HepG2 (cell line): Measurements from ENCODE around the gene SULT2A1. TPM values are rescaled to one million over a fixed set of nuclear protein-coding genes. Genes with fewer than 3 reads are reported as not detected.
"Not testable (repeated sequence)": the region's sequence is repeated elsewhere in the genome, so short reads cannot be mapped to it uniquely, and the experiment has no call there.

Experiments used
- ATAC-seq: fragments of 200-7000 bp; cut with Tn5 transposase; 3 replicates; pipeline ENCODE4 v1.9.1; 2020; ENCODE audit warnings: mild to moderate bottlenecking, moderate library complexity
- BruUV-seq: library from RNA; stranded (reverse); fragments of 400-500 nt; replicated peaks from 2 replicates; lab custom pipeline; 2021; lab: Mats Ljungman, UMichigan
- CTCF ChIA-PET: fragments of 300-600 bp; formaldehyde crosslinking; extraction: SDS; loops from one replicate; lab custom pipeline; 2021; ENCODE audit warnings: low total read pairs, inconsistent platforms, low intra/inter-chr PET ratio; lab: Yijun Ruan, JAX
- POLR2A ChIA-PET: fragments of 350-600 bp; sonication (Branson Sonifier 250); formaldehyde crosslinking; loops from one replicate; lab custom pipeline; 2020; ENCODE audit warnings: antibody characterized with exemption, inconsistent platforms; lab: Yijun Ruan, JAX
- DNase-seq: peaks from one replicate; pipeline ENCODE4 v3.0.0-alpha.2; 2015; ENCODE audit warnings: low spot score
- FAIRE-seq: peaks from 3 replicates; lab custom pipeline; 2011; peaks lifted over from hg19 to GRCh38; lab: Jason Lieb, UNC
- H2AFZ ChIP-seq: one replicate; pipeline ENCODE4 v1.6.1; 2011; ENCODE audit warnings: low read length, inconsistent platforms
- H3K27ac ChIP-seq: fragments of 300-600 bp; 3 replicates; pipeline ENCODE4 v1.8.0; 2011; ENCODE audit warnings: mixed run types, mild to moderate bottlenecking, mixed read lengths, low read length, inconsistent platforms; ENCODE audit not compliant: insufficient read depth; ENCODE audit errors: extremely low read length
- H3K27me3 ChIP-seq, 2 experiments: fragments of 200-600 bp in 1 of 2; 2 replicates in 1 of 2; 3 replicates in 1 of 2; pipeline versions ENCODE4 v1.6.0 to v1.8.0; 2011; ENCODE audit warnings: low read length in 2 of 2, mild to moderate bottlenecking in 2 of 2, moderate library complexity in 2 of 2, inconsistent platforms in 1 of 2; ENCODE audit not compliant: insufficient read depth in 2 of 2, control insufficient read depth in 1 of 2
- H3K36me3 ChIP-seq, 2 experiments: fragments of 200-600 bp in 1 of 2; replicated peaks in 1 of 2; 2 replicates in 1 of 2; 3 replicates in 1 of 2; pipeline versions ENCODE4 v1.5.1 to v1.8.0; 2011; ENCODE audit warnings: low read length in 2 of 2, inconsistent platforms in 1 of 2; ENCODE audit not compliant: insufficient read depth in 2 of 2, control insufficient read depth in 1 of 2
- H3K4me1 ChIP-seq: 2 replicates; pipeline ENCODE4 v1.5.1; 2012; ENCODE audit warnings: low read length, inconsistent platforms; ENCODE audit not compliant: insufficient read depth
- H3K4me2 ChIP-seq: 2 replicates; pipeline ENCODE4 v1.6.0; 2011; ENCODE audit warnings: low read depth, low read length, inconsistent platforms
- H3K4me3 ChIP-seq, 3 experiments: fragments of 200-600 bp in 1 of 3; sonication (generic), shearing (Covaris generic) in 1 of 3; replicated peaks in 1 of 3; 2 replicates each; pipeline ENCODE4 v1.5.1; 2011 to 2016; ENCODE audit warnings: low read length in 3 of 3, inconsistent platforms in 2 of 3, low read depth in 2 of 3, mild to moderate bottlenecking in 2 of 3, control low read depth in 1 of 3, mixed read lengths in 1 of 3; ENCODE audit not compliant: insufficient read depth in 1 of 3
- H3K79me2 ChIP-seq: one replicate; pipeline ENCODE4 v1.6.1; 2011; ENCODE audit warnings: low read length, inconsistent platforms; ENCODE audit not compliant: insufficient read depth
- H3K9ac ChIP-seq: 2 replicates; pipeline ENCODE4 v1.6.0; 2011; ENCODE audit warnings: mild to moderate bottlenecking, low read depth, low read length, inconsistent platforms; ENCODE audit not compliant: insufficient read depth
- H3K9me3 ChIP-seq: 2 replicates; pipeline ENCODE4 v1.5.1; 2012; ENCODE audit warnings: mild to moderate bottlenecking, low read length
- H4K20me1 ChIP-seq: 2 replicates; pipeline ENCODE4 v1.6.0; 2011; ENCODE audit warnings: inconsistent platforms, mild to moderate bottlenecking, low read length, moderate library complexity; ENCODE audit not compliant: insufficient read depth
- NR2C2 ChIP-seq: sonication (generic); formaldehyde crosslinking; IDR thresholded peaks from 2 replicates; pipeline ENCODE4 v1.4.0; 2020; ENCODE audit warnings: missing genetic modification reagents, mild to moderate bottlenecking, moderate library complexity, borderline replicate concordance
- ZNF629 ChIP-seq: sonication (generic); formaldehyde crosslinking; conservative IDR thresholded peaks from 2 replicates; pipeline ENCODE4 v1.5.0; 2020; ENCODE audit warnings: missing genetic modification reagents
- WGBS: methylation state at CpG from one replicate; pipeline ENCODE4 v1.1.6; 2017; ENCODE audit warnings: low lambda C conversion rate; 5-methylcytosine and 5-hydroxymethylcytosine counted together
- in situ Hi-C: cut with HindIII; loops from 2 replicates; pipeline ENCODE4 v1.10.0; 2017; ENCODE audit warnings: low pct_unique_long_range_greater_than_20kb; ENCODE audit not compliant: extremely low pct_ligation_motif_present
- intact Hi-C: fragments of 100-400 bp; cut with micrococcal nuclease; formaldehyde crosslinking; loops from one replicate; pipeline ENCODE4 v1.10.0; 2022; ENCODE audit not compliant: unreplicated experiment
- polyA plus RNA-seq, 8 experiments: library from polyadenylated mRNA; depleted of rRNA in 3 of 8; stranded (reverse) in 7 of 8; unstranded in 1 of 8; fragments of >200 nt; fragmentation: Illumina TruSeq in 4 of 8; extraction: Trizol in 4 of 8; gene quantifications; 2 replicates each; pipeline versions ENCODE4 v1.2.1 to v1.2.3, GENCODE V29; 2011 to 2016; ENCODE audit warnings: low read depth in 4 of 8, missing spikeins in 1 of 8, mixed read lengths in 1 of 8; ENCODE audit not compliant: insufficient read depth in 1 of 8
- total RNA-seq, 5 experiments: library from RNA; depleted of rRNA; stranded (reverse); fragments of >200 nt; fragmentation: Illumina TruSeq; extraction: Trizol; gene quantifications; 2 replicates each; pipeline ENCODE4 v1.2.3, GENCODE V29; 2016; ENCODE audit warnings: low read depth in 1 of 5

SULT2A1 gene
- total and polyA plus RNA-seq, 2 of the 13 experiments (the other 11 are each of a cell fraction or from before 2014, with no cell fraction given) = 137 to 193 TPM

DNA sequence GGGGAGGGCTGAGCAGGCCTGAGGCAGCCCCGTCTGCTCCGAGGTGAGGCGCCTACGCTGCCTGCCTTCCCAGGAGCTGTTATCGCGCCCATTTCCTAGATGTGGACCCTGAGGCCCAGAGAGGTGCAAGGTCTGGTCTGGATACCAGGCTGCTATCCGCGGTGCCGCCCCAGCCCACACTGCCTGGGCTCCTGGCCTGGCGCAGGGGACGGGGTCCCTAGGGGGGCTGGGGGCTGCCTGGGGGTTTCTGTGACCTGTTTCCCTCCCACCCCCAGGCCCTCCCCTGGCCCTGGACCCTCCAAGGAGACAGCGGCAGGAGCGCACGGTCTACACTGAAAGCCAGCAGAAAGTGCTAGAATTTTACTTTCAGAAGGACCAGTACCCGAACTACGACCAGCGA is 26.3 kb downstream of the SULT2A1 start:
- H3K27ac ChIP-seq, H3K79me2 ChIP-seq, H3K4me3 ChIP-seq, H2AFZ ChIP-seq, H3K4me2 ChIP-seq, H4K20me1 ChIP-seq, DNase-seq, FAIRE-seq, in situ Hi-C loops, H3K9me3 ChIP-seq, ATAC-seq, H3K9ac ChIP-seq, BruUV-seq, POLR2A ChIA-PET, H3K36me3 ChIP-seq, intact Hi-C loops, H3K27me3 ChIP-seq, CTCF ChIA-PET: not testable (repeated sequence)
- WGBS = no CpG with 5 or more reads among the region's 17 CpGs
- peaks cover 20% of the 10 kb centered on the region for H3K4me1 ChIP-seq
- TF ChIP-seq ZNF629 (CRISPR knock-in tag) = peak; percentile 44; the same call in 1 of the 2 replicates

DNA sequence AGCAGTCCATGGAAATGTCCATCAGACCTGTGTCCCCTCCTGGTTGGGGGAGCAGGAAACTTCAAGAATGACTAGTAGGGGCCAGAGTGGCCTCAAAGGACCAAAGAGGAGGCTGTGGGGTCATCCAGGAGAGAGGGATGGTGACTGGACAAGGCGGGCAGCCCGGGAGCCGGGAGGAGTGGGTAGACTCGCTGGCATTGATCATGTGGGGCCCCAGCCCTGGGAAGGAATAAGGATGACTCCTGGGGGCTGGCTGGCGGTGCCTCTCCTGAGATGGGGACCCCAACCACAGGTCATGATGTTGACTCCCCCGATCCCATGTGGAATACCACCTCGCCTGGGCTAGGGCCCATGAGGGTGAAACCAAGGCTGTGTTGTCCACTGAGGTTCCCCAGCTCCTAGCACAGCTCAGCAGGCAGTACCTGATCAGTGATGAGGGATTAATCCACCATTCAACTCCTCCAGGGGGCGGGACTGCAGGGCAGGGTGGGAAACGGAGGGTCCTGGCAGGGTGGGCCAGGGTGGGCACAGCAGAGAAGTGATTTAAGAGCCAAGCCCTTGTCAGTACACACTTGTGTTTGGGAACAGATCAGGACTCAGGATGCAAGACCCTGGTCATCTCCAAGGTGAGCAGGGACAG is 27.3 kb downstream of the SULT2A1 start, which contains the start of gene TPRX2:
Gene TPRX2, plus strand, starts transcription at position 590 of the 640 bp plus-strand sequence. Its CDS starts 12 bp downstream, at position 602.
- peaks cover 15% of the 10 kb centered on the region for H3K4me1 ChIP-seq
- WGBS = 32% methylated on average over 3 of the region's 9 CpGs
- DNase-seq, BruUV-seq, FAIRE-seq, H4K20me1 ChIP-seq, in situ Hi-C loops, CTCF ChIA-PET, H3K27me3 ChIP-seq, H3K36me3 ChIP-seq, H3K4me2 ChIP-seq, H2AFZ ChIP-seq, intact Hi-C loops, H3K9me3 ChIP-seq, H3K79me2 ChIP-seq, POLR2A ChIA-PET, H3K27ac ChIP-seq, H3K4me3 ChIP-seq, H3K9ac ChIP-seq: not testable (repeated sequence)
- ATAC-seq = peak; percentile 16
- TF ChIP-seq NR2C2 = peak; percentile 3; the same call in 1 of the 2 replicates
- TF ChIP-seq, all 625 proteins: peak for 1; not testable (repeated sequence) for 624
